ENCODE measurements around the gene STARD9.
"Not testable (repeated sequence)": the region's sequence is repeated elsewhere in the genome, so short reads cannot be mapped to it uniquely, and the experiment has no call there.

STARD9 gene

DNA sequence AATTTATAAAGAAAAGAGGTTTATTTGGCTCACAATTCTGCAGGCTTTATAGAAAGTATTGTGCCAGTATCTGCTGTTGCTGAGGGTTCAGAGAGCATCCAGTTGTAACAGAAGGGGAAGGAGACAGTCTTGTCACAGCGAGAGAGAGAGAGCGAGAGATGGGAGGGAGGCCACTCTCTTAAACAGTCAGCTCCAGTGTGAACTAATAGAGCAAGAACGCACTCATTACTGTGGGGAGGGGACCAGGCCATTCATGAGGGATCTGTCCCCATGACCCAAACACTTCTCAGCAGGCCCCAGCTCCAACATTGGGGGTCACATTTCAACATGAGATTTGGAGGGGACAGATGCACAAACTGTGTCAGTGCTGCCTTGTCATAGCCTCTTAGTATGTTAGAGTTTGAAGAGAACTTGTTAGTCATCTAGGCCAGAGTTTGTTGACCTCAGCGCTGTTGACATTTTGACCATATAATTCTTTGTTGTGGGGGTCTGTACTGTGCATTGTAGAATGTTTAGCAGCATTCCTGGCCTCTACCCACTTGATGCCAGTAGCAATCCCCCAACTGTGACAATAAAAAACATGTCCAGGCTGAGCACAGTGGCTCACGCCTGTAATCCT, 15.3 kb downstream of the STARD9 start:
- no peak for DNase-seq (ENCODE audit: low read depth in 1 of 2, low spot score in 1 of 2)

DNA sequence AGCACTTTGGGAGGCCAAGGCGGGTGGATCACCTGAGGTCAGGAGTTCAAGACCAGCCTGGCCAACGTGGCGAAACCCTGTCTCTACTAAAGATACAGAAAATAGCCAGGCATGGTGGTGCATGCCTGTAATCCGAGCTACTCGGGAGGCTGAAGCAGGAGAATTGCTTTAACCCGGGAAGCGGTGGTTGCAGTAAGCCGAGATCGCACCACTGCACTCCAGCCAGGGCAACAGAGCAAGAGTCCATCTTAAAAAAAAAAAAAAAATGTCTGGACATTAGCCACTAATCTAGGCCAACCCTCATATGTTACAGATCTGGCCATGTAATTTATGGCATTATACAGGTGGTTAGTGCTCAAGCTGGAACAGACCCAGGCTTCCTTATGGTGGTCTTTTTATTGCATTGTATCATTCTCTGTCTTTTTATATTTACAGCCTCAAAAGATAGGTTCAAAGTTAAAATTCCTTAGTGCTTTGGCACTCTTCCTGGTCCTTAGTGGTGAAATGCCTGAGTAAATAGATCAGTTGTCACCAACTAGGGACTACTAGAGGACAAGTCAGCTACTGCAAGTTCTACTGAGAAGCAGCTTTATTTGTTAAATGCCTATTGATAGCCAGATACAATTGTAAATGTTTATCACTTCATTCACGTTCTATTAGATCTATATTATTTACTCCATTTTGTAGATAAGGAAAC, 16.0 kb downstream of the STARD9 start:
- no peak for DNase-seq (ENCODE audit: low read depth in 1 of 2, low spot score in 1 of 2)

DNA sequence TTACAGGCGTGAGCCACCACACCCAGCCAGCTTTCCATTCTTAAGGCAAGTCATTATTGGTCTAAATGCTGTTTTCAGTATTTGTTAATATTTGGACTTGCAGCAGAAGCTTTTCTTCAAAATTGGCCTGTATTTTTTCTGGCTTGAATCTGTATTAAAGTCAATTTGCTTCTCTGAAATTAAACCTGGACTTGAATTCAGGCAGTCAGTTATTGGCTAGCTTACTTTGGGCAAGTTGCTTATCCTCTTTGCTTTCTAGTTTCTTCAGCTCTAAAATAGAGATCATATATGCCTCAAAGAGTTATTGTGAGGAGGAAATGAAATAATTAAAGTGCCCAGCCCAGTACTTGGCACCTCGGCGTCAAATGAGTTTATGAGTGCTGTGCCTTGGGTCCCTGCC, 17.3 kb downstream of the STARD9 start:
- no peak for DNase-seq (ENCODE audit: low read depth in 1 of 2, low spot score in 1 of 2)

- no peak for DNase-seq (ENCODE audit: low read depth in 1 of 2, low spot score in 1 of 2)
Measured at GRCh38 chr15:42593143-42593542, 17.7 kb downstream of the STARD9 start.

DNA sequence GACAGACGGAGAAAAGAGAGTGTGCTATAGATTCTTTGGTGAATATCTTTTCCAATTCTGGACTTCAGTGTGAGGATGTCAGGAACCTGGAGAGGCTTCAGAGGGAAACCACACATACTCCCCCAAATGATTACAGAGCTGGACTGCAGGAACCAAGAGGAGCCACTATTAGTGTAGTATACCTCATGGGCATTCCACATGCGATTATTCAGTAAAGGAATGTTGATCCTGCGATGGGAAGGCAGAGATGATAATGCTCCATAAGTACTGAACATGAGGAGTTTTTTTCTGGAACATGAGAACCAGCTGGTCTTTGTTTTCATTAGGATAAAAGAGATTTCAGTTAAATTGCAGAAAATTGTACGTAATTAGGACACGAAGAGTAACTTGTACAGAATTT, 18.7 kb downstream of the STARD9 start:
- no peak for DNase-seq (ENCODE audit: low read depth in 1 of 2, low spot score in 1 of 2)

GRCh38 chr15:42595626-42596240, 20.3 kb downstream of the STARD9 start:
- DNase-seq (ENCODE audit: low read depth in 1 of 2, low spot score in 1 of 2): no peak

GRCh38 chr15:42601316-42601715, 25.9 kb downstream of the STARD9 start:
- not testable (repeated sequence) for DNase-seq (ENCODE audit: low read depth in 1 of 2, low spot score in 1 of 2)

DNA sequence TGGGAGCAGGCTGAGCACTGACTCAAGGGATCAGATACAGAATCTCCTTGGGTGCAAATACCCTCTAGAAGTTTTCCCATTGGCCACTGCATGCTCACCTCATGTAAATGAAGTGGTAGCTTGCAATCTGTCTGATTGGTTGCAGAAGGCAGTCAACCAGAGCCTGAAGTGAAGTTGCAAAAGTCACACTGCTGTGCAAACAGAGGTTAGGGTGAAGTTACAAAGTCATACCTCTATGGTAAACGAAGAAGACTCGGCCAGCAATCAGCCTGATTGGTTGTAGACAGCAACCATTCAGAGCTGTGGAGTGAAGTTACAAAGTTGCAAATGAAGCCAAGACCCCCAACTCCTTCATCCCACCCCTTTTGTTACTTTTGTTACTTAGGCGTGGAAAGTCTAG, 27.1 kb downstream of the STARD9 start:
- DNase-seq (ENCODE audit: low read depth in 1 of 2, low spot score in 1 of 2): no peak

DNA sequence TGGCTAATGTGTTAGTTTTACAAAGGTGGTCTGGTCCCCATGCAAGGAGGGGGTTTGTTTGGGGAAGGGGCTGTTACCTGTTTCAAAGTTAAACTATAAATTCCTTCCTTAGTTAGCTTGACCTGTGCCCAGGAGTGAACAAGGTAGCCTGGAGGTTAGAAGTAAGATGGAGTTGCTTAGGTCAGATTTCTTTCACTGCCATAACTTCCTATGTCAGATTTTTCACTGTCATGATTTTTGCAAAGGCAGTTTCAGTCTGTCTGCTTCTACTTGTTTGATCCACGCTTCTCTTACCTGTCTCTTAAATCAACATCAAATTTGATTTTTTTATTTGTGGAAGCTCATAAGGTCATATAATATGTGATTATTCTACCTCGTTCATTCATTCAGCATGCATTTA, 28.6 kb downstream of the STARD9 start:
- no peak for DNase-seq (ENCODE audit: low read depth in 1 of 2, low spot score in 1 of 2)

GRCh38 chr15:42604894-42605744, 29.7 kb downstream of the STARD9 start:
- no peak for DNase-seq (ENCODE audit: low read depth in 1 of 2, low spot score in 1 of 2)

- no peak for DNase-seq (ENCODE audit: low read depth in 1 of 2, low spot score in 1 of 2)
Measured at GRCh38 chr15:42605796-42606195, 30.4 kb downstream of the STARD9 start.

GRCh38 chr15:42608110-42608531, 32.7 kb downstream of the STARD9 start:
- no peak for DNase-seq (ENCODE audit: low read depth in 1 of 2, low spot score in 1 of 2)

GRCh38 chr15:42608752-42609488, 33.5 kb downstream of the STARD9 start:
- DNase-seq (ENCODE audit: low read depth in 1 of 2, low spot score in 1 of 2): no peak

GRCh38 chr15:42611532-42611931, 36.1 kb downstream of the STARD9 start:
- DNase-seq (ENCODE audit: low read depth in 1 of 2, low spot score in 1 of 2): no peak

DNA sequence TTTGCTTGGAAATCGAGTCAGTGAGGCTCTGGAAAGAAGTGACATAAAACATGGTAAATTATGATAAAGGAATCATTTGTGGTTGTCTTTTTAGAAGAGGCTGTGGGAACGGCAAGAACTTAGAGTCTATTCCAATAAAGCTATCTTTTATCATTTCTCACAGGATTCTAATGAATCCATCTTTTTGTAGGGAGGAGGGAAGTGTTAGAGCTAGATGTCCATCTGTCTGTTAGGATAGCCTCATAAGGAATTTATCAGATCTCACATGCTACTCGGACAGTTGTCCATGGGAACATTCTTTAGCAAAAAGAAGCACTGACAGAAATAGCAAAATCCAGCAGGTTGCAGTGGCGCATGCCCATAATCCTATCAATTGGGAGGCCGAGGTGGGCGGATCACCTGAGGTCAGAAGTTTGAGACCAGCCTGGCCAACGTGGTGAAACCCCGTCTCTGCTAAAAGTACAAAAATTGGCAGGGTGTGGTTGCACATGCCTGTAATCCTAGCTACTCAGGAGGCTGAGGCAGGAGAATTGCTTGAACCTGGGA, 37.0 kb downstream of the STARD9 start:
- no peak for DNase-seq (ENCODE audit: low read depth in 1 of 2, low spot score in 1 of 2)

GRCh38 chr15:42616107-42616506, 40.7 kb downstream of the STARD9 start:
- DNase-seq (ENCODE audit: low read depth in 1 of 2, low spot score in 1 of 2): no peak

- DNase-seq (ENCODE audit: low read depth in 1 of 2, low spot score in 1 of 2): no peak
Measured at GRCh38 chr15:42619656-42620371, 44.4 kb downstream of the STARD9 start.

- no peak for DNase-seq (ENCODE audit: low read depth in 1 of 2, low spot score in 1 of 2)
Measured at GRCh38 chr15:42621386-42621785, 46.0 kb downstream of the STARD9 start.

DNA sequence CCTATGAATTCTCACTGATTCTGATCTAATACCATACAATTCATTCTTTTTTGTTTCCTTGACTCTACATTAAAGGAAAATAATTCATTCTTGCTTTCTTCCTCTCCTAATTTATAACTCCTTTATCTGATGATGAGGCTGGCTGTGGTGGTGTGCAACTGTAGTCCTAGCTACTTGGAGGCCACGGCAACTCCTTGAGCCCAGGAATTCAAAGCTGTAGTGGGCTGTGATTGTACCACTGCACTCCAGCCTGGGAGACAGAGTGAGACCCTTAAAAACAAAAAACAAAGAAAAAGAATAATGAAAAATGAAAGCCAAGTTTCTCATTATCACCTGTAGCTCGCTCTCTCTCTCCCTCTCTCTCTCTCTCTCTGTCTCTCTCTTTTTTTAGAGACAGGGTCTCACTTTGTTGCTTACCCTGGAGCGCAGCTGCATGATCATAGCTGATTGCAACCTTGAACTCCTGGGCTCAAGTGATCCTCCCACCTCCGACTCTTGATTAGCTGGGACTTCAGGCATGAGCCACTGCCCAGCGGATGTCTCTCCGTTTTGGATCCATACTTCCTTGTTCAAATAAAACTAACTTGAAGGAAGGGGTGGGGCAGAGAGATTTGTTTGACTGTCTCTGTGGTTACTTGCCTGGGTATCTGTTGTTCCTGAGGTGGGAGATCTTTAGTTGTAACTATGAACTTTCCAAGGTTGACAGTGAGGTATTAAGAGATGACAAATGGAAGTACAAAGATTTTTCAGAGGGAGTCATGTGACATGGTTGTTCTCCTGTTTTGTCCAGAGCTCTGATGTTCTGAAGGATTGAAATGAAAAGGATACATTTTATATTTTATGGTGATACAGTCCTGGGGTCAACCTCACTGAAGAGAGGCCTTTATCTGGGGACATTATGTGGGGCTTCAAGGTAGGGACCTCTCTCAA, 46.9 kb downstream of the STARD9 start:
- no peak for DNase-seq (ENCODE audit: low read depth in 1 of 2, low spot score in 1 of 2)

All from activated T-helper 1 cell treated with anti-CD3 and anti-CD28 coated beads, Interleukin-2, amount 50 U/mL, for 16 hours (primary cell).